ENCODE results near the gene ERF. TPM values are rescaled to one million over a fixed set of nuclear protein-coding genes. Genes with fewer than 3 reads are reported as not detected.
A peak's percentile ranks its signal among the peaks of the same experiment; 100 is the strongest.

Gene ERF
- polyA plus RNA-seq, 2 of the 4 experiments (the other 2 are of a cell fraction), result 103 to 120 TPM

- H3K27ac ChIP-seq, result peak overlapping the region in 1 of 2 experiments; percentile 68; a peak in 2 of 6 replicates
- H3K4me3 ChIP-seq, result no peak overlapping the region
- FAIRE-seq, result no peak
- POLR2A ChIA-PET, result interaction anchor here (1.0 kb wide), 1 partner anchor 9 kb away, joined by 3 read pairs; the partner anchor contains the start of gene DEDD2
- no peak for DNase-seq (ENCODE audit: low read depth in 1 of 2, low spot score in 1 of 2)
- CTCF ChIA-PET, result interaction anchor here (0.7 to 13.0 kb wide), 6 partner anchors 12 to 100 kb away, joined by 3 to 136 read pairs (median 4); partner anchors contain the start of genes POU2F2 and ZNF526
- 92% methylated on average over 11 of the region's 11 CpGs for WGBS (ENCODE audit: missing lambda C conversion rate)
- peaks cover 23% of the 10 kb centered on the region for H3K4me1 ChIP-seq
- ATAC-seq, result no peak
- H3K9me3 ChIP-seq, result no peaks in the 10 kb centered on the region
- TF ChIP-seq SMC3 (IDR thresholded peaks at IDR 0.05), result no peak
- TF ChIP-seq NR3C1 (IDR thresholded peaks at IDR 0.05), result no peak
- TF ChIP-seq NPAS2 (CRISPR knock-in tag; IDR thresholded peaks at IDR 0.05; ENCODE audit: borderline replicate concordance), result no peak
- TF ChIP-seq ZNF302 (CRISPR knock-in tag; IDR thresholded peaks at IDR 0.05), result no peak
- TF ChIP-seq GATA3 (IDR thresholded peaks at IDR 0.05; ENCODE audit: borderline replicate concordance), result no peak
- TF ChIP-seq RARB (CRISPR knock-in tag; IDR thresholded peaks at IDR 0.05), result no peak
- TF ChIP-seq FOXS1 (CRISPR knock-in tag; IDR thresholded peaks at IDR 0.05), result no peak
- no peak for TF ChIP-seq MAX (IDR thresholded peaks at IDR 0.05)
- no peak for TF ChIP-seq BCL3 (IDR thresholded peaks at IDR 0.05)
- no peak for TF ChIP-seq FOSL2 (IDR thresholded peaks at IDR 0.05)
- TF ChIP-seq FOSL2 (CRISPR knock-in tag; IDR thresholded peaks at IDR 0.05), result no peak
- TF ChIP-seq REST (IDR thresholded peaks at IDR 0.05), result no peak
- TF ChIP-seq NFE2L2 (conservative IDR thresholded peaks at IDR 0.05; ENCODE audit: low read length), result no peak
- no peak for TF ChIP-seq CHD2 (IDR thresholded peaks at IDR 0.05; ENCODE audit: low read length, partially characterized antibody)
- TF ChIP-seq CBX2 (IDR thresholded peaks at IDR 0.05; ENCODE audit: borderline replicate concordance, low read depth), result no peak
- TF ChIP-seq EHF (CRISPR knock-in tag; IDR thresholded peaks at IDR 0.05), result no peak
- no peak for TF ChIP-seq RAD21 (conservative IDR thresholded peaks at IDR 0.05 in 1 of 2, IDR thresholded peaks at IDR 0.05 in 1 of 2)
- no peak overlapping the region; the same call in 2 of the 3 replicates for H3K4me2 ChIP-seq
Observed at GRCh38 chr19:42208612-42209011, 46.3 kb downstream of the ERF start.

- H3K27ac ChIP-seq, result peak overlapping the region; percentile 23 to 68; a peak in 5 of 6 replicates
- WGBS (ENCODE audit: missing lambda C conversion rate), result 54% methylated on average over 6 of the region's 6 CpGs
- ChIA-PET POLR2A (interaction anchor here (1.0 kb wide), 1 partner anchor 10 kb away, joined by 3 read pairs; the partner anchor contains the start of gene DEDD2), CTCF (interaction anchor here (1.1 to 13.0 kb wide), 11 partner anchors 9 to 99 kb away, joined by 3 to 136 read pairs (median 4); partner anchors contain the start of gene POU2F2)
- no peaks in the 10 kb centered on the region for H3K9me3 ChIP-seq
- ATAC-seq (peak; percentile 73 to 82), FAIRE-seq (no peak), DNase-seq (ENCODE audit: low read depth in 1 of 2, low spot score in 1 of 2) (peak; percentile 70 to 86)
- H3K4me3 ChIP-seq, result no peak overlapping the region
- H3K4me1 ChIP-seq, result peaks cover 23% of the 10 kb centered on the region
- no peak for TF ChIP-seq EP300 (IDR thresholded peaks at IDR 0.05)
- TF ChIP-seq GATA3 (IDR thresholded peaks at IDR 0.05; ENCODE audit: borderline replicate concordance), result no peak
- no peak for TF ChIP-seq POLR2A (IDR thresholded peaks at IDR 0.05; ENCODE audit: low read length)
- TF ChIP-seq CHD2 (IDR thresholded peaks at IDR 0.05; ENCODE audit: low read length, partially characterized antibody), result no peak
- no peak for TF ChIP-seq USF2 (IDR thresholded peaks at IDR 0.05)
- TF ChIP-seq FOSL2 (IDR thresholded peaks at IDR 0.05), result no peak
- TF ChIP-seq FOSL2 (CRISPR knock-in tag; IDR thresholded peaks at IDR 0.05), result peak; percentile 49; the same call in 1 of the 2 replicates
- no peak for TF ChIP-seq HOXB5 (CRISPR knock-in tag; IDR thresholded peaks at IDR 0.05)
- H3K4me2 ChIP-seq, result peak overlapping the region; percentile 33
Observed at GRCh38 chr19:42207767-42208271, 47.1 kb downstream of the ERF start.

Measured in A549 (cell line).